Smooth muscle cell of the umbilical artery (primary cell): Measurements from ENCODE around the gene PLPP1. TPM values are rescaled to one million over a fixed set of nuclear protein-coding genes. Genes with fewer than 3 reads are reported as not detected.

ENCODE experiments used
- total RNA-seq: library from RNA; depleted of rRNA; stranded (reverse); fragments of >200 nt; gene quantifications from 2 replicates; pipeline ENCODE4 v1.2.3, GENCODE V29; 2014

The PLPP1 gene
- 36.4 and 96.8 TPM in 2 replicates for total RNA-seq

DNA sequence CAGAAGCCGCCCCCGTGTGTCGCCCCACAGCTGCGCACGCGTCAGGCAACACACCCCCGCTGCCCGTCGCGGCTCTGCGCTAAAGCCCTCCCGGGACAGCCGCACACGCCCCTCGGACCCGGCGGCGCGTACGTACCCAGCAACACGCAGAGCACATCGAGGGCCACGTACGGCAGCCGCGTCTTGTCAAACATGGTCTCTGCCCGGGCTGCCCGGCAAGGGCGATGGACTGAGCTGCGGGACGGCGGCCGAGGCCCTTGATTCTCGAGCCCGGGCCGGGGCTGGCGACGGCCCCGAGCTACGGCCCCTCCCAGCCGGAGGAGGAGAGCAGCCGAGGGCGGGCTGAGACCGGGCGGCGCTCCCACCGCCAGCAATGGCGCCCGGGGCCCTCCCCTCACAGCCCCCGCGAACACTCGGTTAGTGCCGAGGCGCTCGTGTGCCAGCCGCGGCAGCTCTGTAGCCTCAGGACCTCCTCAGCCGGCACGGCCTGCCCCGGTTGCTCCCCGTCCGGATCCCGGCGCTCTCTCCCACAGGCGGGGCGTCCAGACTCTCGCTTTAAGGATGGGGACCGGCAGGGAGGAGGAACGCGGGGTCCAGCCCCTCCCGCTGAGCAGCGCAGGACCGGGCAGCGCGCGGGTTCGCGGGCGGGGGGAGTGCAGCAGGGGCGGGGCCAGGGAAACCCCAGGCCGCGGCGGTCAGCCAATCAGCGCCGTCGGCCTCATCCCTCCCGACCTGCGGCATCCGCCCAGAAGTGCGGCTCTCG, at the start of gene PLPP1:
Gene PLPP1, minus strand, starts transcription at position 529 of the 763 bp plus-strand sequence. Its CDS starts 335 bp downstream, at position 194.

Other genes with a start within 250 kb of the PLPP1 start
- gene DHX29, start 227.3 kb downstream of the PLPP1 start, total RNA-seq = 36.8 and 44.7 TPM in 2 replicates
- 123 and 153 TPM in 2 replicates for gene MTREX, start 227.0 kb downstream of the PLPP1 start, total RNA-seq
- gene SLC38A9, start 177.4 kb upstream of the PLPP1 start, total RNA-seq = 31.7 and 49.0 TPM in 2 replicates
- 0.05 TPM in 1 of 2 replicates, not detected in the other for gene DDX4, start 203.1 kb upstream of the PLPP1 start, total RNA-seq